Activated CD8-positive, alpha-beta memory T cell treated with anti-CD3 and anti-CD28 coated beads, Interleukin-2, amount 50 U/mL, for 48 hours (primary cell): ENCODE results near the gene CDK10.

Experiments
- DNase-seq: peaks from one replicate; pipeline ENCODE4 v3.0.0-alpha.2; 2020

The CDK10 gene

GRCh38 chr16:89716916-89717687 is 30.6 kb downstream of the CDK10 start:
- no peak for DNase-seq

GRCh38 chr16:89717688-89718505 is 31.4 kb downstream of the CDK10 start:
- DNase-seq = no peak

DNA sequence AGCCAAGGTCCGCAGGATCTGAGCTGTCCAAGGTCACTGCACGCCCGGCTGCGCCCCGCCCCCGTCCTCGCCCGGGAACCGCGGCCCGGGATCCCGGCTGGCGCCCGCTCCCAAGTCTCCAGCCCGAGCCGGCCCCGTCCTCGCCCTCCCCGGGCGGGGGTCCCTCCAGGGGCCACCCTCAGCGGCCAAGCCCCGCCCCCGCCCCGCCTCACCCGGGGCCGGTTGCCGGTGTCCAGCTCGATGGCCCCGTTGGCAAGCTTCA is 34.0 kb downstream of the CDK10 start:
- no peak for DNase-seq

DNA sequence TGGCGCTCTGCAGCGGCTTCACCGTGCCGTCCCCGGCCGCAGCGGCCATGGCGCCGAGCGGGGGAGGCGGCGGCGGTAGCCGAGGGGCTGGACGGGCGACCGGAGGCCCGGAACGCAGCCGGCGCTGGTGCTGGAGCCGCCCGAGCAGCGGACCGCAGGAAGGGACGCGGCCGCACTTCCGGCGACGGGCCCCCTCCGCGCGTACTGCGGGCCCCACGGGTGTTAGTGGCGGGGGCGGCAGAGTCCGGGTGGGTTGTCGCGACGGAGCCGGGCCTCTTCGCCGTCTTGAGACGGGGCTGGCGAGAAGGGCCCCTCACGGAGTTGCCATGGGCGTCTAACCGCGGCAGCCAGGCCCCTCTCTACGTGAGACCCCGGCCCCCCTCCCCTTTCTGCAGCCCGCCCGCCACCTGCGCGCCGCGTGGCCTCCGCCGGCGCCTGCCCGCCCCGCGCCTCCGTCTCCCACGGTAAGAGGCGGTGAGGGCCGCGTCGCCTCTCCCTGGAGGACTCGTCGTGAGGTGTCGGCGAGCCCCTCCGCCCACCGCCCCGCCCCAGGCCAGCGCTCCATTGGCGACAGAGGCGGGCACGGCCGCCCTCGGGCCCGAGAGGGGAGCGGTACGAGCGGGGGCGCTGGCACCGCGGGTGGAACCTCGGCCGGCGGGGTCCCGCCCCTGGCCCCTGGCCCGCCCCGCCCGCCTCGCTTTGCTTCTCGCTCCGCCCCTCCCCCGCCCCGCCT is 34.5 kb downstream of the CDK10 start, which contains the start of the genes VPS9D1 and ZNF276:
TSS of gene VPS9D1 (minus strand) at position 86 of the 733 bp plus-strand sequence. CDS start at position 49, 37 bp downstream.
TSS of gene ZNF276 (plus strand) at position 725 of the 733 bp plus-strand sequence. CDS start 104 bp downstream, outside the sequence.
- DNase-seq = peak; percentile 93

- DNase-seq = peak; percentile 89
These were observed 35.3 kb downstream of the CDK10 start for GRCh38 chr16:89721546-89722391.

DNA sequence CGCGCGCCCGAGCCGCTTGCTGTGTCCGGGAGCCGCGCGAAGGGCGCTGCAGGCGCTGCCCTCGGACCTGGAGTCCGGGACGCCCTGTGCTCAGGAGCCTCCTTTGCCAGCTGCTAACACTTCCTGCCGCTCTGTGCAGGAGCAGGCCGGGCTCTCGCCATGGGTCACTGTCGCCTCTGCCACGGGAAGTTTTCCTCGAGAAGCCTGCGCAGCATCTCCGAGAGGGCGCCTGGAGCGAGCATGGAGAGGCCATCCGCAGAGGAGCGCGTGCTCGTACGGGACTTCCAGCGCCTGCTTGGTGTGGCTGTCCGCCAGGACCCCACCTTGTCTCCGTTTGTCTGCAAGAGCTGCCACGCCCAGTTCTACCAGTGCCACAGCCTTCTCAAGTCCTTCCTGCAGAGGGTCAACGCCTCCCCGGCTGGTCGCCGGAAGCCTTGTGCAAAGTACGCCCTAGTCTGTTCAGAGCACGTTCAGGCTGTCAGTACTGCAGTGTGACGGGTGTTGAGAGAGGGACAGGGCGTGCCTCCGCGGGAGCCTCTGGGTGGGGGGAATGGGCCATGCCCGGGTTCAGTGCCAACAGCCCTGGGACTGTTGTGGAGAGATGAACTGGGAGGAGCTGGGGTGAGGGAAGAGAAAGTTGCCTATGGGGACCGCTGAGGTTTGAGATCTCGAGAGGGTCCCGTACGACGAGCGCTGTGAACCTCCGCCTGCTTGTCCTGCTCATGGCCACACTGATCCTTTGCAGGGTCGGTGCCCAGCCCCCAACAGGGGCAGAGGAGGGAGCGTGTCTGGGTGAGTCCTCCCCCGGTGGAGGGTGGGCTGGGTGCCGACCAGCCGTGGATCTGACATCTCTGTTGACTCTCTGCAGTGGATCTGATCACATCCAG is 36.1 kb downstream of the CDK10 start:
- peak; percentile 84 for DNase-seq

- peak; percentile 83 for DNase-seq
These were observed 37.1 kb downstream of the CDK10 start for GRCh38 chr16:89723279-89724250.

GRCh38 chr16:89727406-89728120 is 41.1 kb downstream of the CDK10 start:
- no peak for DNase-seq

- no peak for DNase-seq
These were observed 42.8 kb downstream of the CDK10 start for GRCh38 chr16:89729293-89729692.

- no peak for DNase-seq
These were observed 43.5 kb downstream of the CDK10 start for GRCh38 chr16:89729863-89730593.

DNA sequence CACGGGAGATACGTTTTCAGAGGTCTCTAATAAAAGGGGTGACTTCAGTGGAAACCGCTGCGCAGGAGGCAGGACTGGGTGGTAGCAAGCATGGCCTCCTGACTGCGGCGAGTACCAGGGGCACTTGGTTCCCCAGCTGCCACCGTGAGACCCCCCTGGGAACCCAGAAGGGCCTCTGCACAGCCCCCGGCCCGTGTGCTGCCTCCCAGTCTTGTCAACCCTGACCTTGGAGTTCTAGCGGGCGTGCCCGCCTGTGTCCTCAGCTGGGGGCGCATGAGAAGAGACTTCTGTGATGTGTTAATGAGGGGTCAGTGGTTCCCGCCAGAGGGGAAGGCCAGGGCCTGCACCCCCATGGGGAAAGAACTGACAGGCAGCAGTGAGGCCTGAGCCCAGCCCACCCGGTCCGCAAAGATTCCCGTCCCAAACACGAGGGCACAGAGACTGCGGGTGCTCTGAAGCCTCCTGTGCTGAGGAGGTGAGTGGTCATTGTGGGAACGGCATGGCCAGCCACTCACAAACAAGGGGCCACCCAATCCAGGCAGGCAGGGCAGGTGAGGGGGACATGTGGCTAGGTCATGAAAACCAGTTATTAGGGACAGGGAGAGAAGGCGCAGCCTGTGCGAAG is 44.2 kb downstream of the CDK10 start:
- no peak for DNase-seq

DNA sequence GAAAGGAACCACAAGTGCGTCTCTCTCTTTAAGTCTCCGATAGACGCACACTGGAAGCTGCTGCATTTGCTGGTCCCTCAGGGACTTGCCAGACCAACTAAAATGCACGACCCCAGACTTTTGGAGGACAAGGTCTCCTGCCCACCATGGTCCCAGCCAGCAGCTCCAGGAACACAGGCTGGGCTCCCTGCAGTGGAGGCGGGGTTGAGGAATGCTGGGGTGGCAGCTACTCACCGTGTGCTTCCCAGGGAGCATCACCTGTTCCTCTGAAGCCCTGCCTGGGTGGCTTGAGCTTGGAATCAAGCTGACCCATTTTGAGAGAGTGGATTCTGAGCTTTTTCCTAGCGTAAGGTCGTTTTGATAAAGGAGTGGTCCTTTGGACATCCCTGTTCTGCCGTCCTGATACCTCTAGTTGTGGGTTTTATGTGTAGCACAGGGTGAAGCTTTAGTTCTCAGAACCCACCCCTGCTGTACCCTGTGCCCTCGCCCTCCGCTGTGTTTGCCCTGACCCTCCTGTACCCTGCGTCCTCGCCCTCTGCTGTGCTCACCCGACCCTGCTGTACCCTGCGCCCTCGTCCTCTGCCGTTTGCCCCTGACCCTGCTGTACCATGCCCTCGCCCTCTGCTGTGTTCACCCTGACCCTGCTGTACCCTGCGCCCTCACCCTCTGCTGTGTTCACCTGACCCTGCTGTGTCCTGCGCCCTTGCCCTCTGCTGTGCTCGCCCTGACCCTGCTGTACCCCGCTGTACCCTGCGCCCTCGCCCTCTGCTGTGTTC is 45.8 kb downstream of the CDK10 start:
- no peak for DNase-seq

DNA sequence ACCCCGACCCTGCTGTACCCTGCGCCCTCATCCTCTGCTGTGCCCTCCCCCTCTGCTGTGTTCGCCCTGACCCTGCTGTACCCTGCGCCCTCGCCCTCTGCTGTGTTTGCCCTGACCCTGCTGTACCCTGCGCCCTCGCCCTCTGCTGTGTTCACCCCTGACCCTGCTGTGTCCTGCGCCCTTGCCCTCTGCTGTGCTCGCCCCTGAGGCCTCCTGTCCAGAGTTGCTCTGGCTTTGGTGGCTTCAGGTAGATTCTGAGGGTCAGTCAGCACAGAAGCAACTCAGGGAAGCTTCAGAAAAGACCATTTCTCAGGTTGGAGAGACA is 46.4 kb downstream of the CDK10 start:
- no peak for DNase-seq

- DNase-seq = no peak
These were observed 46.8 kb downstream of the CDK10 start for GRCh38 chr16:89733322-89733721.

DNA sequence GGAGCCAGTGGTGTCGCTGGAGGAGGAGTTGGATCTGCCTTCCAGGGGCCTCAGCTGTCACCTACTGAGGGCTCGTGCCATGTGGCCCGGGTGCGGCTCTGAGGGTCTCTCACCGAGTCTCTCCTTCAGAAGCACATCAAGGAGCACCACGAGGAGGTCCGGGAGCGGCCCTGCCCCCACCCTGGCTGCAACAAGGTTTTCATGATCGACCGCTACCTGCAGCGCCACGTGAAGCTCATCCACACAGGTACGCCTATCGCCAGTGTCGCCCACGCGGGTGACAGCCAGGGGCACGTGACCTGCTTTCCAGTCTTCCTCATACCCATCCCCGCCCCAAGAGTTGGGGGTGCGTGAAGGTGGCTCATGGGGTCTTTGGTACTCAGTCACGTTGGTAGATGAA is 47.3 kb downstream of the CDK10 start:
- no peak for DNase-seq

DNA sequence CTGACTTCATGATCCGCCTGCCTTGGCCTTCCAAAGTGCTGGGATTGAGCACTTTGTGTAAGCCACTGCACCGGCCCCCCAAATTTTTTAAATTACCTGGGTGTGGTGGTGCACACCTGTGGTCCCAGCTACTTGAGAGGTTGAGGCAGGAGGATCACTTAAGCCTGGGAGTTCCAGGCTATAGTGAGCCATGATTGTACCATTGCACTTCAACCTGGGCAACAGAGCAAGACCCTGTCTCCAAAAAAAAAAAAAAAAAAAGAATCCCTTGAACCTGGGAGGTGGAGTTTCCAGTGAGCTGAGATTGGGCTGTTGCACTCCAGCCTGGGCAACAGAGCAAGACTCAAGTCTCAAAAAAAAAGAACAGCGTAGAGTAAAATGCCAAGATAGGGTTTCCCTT is 50.1 kb downstream of the CDK10 start:
- DNase-seq = no peak

DNA sequence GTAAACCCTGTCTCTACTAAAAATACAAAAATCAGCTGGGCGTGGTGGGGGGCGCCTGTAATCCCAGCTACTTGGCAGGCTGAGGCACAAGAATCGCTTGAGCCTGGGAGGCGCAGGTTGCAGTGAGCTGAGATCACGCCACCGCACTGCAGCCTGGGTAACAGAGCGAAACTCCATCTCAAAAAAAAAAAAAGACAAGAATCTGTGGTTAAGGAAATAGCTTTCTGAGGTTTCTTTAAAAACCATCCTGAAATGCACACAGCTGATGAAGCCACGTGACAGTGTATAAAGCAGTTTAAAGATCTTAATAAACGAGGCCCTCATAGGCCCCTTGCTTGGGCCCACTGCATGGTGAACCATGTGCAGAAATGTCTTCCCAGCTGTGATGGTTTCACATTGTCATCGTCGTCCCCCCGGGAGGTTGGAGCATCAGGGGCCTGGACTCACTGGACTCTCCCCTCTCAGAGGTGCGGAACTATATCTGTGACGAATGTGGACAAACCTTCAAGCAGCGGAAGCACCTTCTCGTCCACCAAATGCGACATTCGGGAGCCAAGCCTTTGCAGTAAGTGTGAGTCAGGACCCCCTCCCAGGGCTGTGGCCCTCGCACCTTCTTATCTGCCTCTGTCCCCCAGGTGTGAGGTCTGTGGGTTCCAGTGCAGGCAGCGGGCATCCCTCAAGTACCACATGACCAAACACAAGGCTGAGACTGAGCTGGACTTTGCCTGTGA is 51.0 kb downstream of the CDK10 start:
- no peak for DNase-seq
